ENCODE measurements around the gene DGAT2L6.

DNA sequence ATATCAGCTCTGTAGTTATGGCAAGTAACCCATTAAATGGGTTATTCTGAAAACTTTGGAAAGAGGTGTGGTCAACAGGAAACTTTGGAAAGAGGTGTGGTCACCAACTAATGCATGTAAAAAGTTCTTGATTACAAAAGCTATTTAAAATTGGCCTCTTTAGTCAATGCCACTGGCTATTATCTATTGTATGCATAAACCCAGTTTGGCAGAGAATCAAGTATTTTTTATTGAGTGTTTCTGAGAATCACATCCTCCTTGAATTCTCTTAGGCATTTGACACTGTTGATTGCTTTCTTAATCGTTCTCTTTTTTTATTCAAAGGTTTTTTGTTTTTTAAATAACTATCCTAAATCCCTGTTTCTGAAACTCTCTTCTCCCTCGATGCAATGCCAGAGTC lies 75.2 kb downstream of the DGAT2L6 start:
- TF ChIP-seq CTCF (IDR thresholded peaks at IDR 0.05; ENCODE audit: low read length), result no peak
- TF ChIP-seq EZH2 (IDR thresholded peaks at IDR 0.05; ENCODE audit: borderline replicate concordance, low read length), result no peak
